RWPE1 (cell line): ENCODE measurements around the gene CLPTM1L.

Source experiments
- CTCF ChIA-PET: fragments of 350-600 bp; sonication (Branson Sonifier 250); formaldehyde crosslinking; extraction: SDS; loops from one replicate; lab custom pipeline; 2021; lab: Yijun Ruan, JAX
- POLR2A ChIA-PET: fragments of 400-600 bp; formaldehyde crosslinking; extraction: SDS; loops from one replicate; lab custom pipeline; 2020; ENCODE audit warnings: antibody characterized with exemption; ENCODE audit not compliant: low non-redundant PET; lab: Yijun Ruan, JAX
- DNase-seq: peaks from one replicate; pipeline ENCODE4 v3.0.0; 2012; ENCODE audit warnings: low spot score
- H3K27ac ChIP-seq: fragments of 450-650 bp; 2 replicates; pipeline ENCODE4 v1.5.1; 2017
- CTCF ChIP-seq: fragments of 450-650 bp; conservative IDR thresholded peaks from 2 replicates; pipeline ENCODE4 v1.5.1; 2017; ENCODE audit warnings: low read depth, mild to moderate bottlenecking

Gene CLPTM1L

DNA sequence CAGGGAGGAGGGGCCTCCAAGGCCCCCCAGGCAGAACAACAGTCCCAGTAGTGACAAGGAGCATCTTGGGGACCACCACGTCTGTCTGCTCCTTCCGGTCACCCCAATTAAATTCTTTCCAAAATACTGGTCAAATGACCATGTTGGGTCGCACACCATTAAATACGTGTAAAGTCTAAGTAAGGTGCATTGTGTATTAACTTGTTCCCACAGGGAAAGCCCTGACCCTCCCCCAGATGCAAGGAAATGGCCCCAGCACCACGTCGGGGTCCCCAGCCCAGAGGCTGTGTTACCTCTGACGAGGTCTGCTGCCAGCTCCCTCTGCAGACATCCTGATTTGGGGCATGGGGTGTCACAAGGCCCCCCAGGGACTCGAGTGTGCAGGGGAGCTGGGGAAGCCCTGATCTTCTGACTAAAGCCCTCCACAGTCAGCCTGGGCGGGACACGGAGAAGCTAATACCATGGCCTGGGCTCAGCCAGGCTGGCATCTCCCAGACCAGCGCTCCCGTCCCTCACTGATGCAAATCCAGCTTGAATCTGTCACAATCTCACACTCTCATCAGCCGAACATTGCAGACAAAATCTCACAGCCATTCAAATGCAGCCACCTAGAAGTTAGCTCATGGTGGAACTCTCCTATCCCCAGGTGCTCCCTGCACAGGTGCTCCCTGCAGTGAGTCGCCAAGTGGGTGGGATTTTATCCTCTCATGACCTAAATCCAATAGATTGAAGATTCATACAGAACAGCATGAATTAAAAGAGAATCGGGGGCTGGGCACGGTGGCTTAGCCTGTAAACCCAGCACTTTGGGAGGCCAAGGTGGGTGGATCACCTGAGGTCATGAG, 63.6 kb downstream of the CLPTM1L start:
- ChIA-PET POLR2A (no interaction called here), CTCF (interaction anchor here (0.6 to 0.7 kb wide), 2 partner anchors 15 to 41 kb away, joined by 3 to 4 read pairs; no protein-coding TSS in a partner anchor)
- peak overlapping the region; percentile 82 for H3K27ac ChIP-seq
- DNase-seq = no peak
- TF ChIP-seq CTCF = no peak

GRCh38 chr5:1280177-1281037, 64.5 kb downstream of the CLPTM1L start:
- no peak overlapping the region for H3K27ac ChIP-seq
- DNase-seq = no peak
- POLR2A ChIA-PET = no interaction called here
- TF ChIP-seq CTCF = no peak
- CTCF ChIA-PET = no interaction called here

DNA sequence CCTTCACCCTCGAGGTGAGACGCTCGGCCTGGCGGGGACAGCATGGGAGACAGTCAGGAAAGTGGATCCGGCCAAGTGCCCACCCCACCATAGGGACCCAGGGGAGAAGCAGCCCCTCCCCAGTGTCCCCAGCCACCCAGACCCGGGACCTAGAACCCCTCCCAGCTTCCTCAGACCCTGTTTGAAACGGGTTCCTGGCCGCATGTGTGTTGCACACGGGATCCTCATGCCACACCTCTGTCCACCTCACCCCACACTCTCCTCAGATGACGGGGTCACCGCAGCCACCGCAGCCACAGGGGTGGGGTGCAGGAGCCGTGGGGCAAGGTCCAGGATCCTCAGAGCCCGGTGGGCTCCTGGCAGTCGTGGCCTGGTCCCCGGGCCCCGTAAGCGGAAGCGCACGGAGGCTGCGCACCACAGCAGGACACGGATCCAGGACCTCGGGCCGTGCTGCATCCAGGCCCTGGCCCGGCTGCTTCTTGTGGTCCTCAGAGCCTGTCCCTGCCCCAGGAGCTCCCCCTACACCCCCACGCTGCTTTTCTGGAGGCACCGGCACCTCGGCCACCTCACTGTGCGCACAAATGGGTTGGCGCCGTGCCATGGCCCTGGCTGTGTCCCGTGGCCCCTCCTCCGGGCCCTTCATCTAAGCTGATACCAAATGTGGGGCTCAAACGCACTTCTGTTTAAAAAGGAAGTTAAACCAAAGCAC, 65.3 kb downstream of the CLPTM1L start:
- ChIA-PET POLR2A (no interaction called here), CTCF (no interaction called here)
- TF ChIP-seq CTCF = no peak
- no peak overlapping the region for H3K27ac ChIP-seq
- no peak for DNase-seq

- no peak for TF ChIP-seq CTCF
- ChIA-PET CTCF (no interaction called here), POLR2A (no interaction called here)
- DNase-seq = no peak
- no peak overlapping the region for H3K27ac ChIP-seq
Observed at GRCh38 chr5:1278656-1279442, 66.0 kb downstream of the CLPTM1L start.

DNA sequence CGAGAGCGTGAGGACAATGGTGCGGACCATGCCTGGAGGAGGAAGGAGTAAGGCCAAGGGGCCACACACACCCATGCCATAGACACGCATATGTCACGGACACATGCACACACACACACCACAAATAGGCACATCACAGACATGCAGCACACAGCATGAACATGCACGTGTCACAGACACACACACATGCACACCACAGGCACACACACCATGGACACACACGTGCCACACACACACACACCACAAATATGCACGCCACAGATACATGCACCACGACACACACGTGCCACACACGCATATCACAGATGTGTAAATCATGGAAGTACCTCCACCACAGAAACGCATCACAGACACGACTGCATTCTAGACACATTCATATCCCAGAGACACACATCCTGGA, 66.7 kb downstream of the CLPTM1L start:
- no peak for DNase-seq
- ChIA-PET POLR2A (no interaction called here), CTCF (no interaction called here)
- no peak for TF ChIP-seq CTCF
- H3K27ac ChIP-seq = no peak overlapping the region
